Left lung (tissue), 10 donors: Measurements from ENCODE around the gene NOX5. TPM values are rescaled to one million over a fixed set of nuclear protein-coding genes. Genes with fewer than 3 reads are reported as not detected.
A peak's percentile ranks its signal among the peaks of the same experiment; 100 is the strongest.

Experiments used
- ATAC-seq: fragments of 200-7000 bp; cut with Tn5 transposase; one replicate; pipeline ENCODE4 v1.9.1; 2020; ENCODE audit warnings: moderate library complexity
- DNase-seq, 4 donors: peaks; one replicate each; pipeline ENCODE4 v3.0.0-alpha.2; 2013 to 2020
- H3K27ac ChIP-seq, 2 donors: fragments of 200-600 bp; sonication (generic) in 1 of 2; one replicate each; pipeline versions ENCODE4 v1.5.0 to v1.8.0; 2020 to 2021
- H3K27me3 ChIP-seq, 2 donors: fragments of 200-600 bp; sonication (generic) in 1 of 2; one replicate each; pipeline versions ENCODE4 v1.5.0 to v1.8.0; 2020 to 2021
- H3K36me3 ChIP-seq, 2 donors: fragments of 200-600 bp; sonication (generic) in 1 of 2; one replicate each; pipeline versions ENCODE4 v1.5.0 to v1.8.0; 2020 to 2021
- H3K4me1 ChIP-seq, 2 donors: fragments of 200-600 bp; one replicate each; pipeline ENCODE4 v1.8.0; 2021
- H3K4me3 ChIP-seq, 2 donors: fragments of 200-600 bp; sonication (generic) in 1 of 2; one replicate each; pipeline versions ENCODE4 v1.5.0 to v1.8.0; 2020 to 2021; ENCODE audit warnings: mild to moderate bottlenecking in 1 of 2
- H3K9me3 ChIP-seq, 2 donors: fragments of 200-600 bp; sonication (generic) in 1 of 2; one replicate each; pipeline versions ENCODE4 v1.5.0 to v1.8.0; 2020 to 2021
- CTCF ChIP-seq, 2 donors: fragments of 200-600 bp; sonication (generic) in 1 of 2; IDR thresholded peaks; one replicate each; pipeline versions ENCODE4 v1.5.0 to v1.8.0; 2021; ENCODE audit warnings: antibody characterized with exemption in 2 of 2
- intact Hi-C, 2 donors: fragments of 100-400 bp; cut with DNase I; formaldehyde crosslinking; loops; one replicate each; pipeline versions ENCODE4 v1.11.2 to v1.14.2; 2022
- polyA plus RNA-seq, 6 donors: library from polyadenylated mRNA; unstranded; fragments of 120-200 nt; gene quantifications; one replicate each; pipeline ENCODE4 v1.2.1, GENCODE V29; 2013; ENCODE audit not compliant: insufficient read length in 6 of 6
- total RNA-seq, 2 donors: library from RNA; stranded (reverse); fragmentation: NEBNext Ultra II Directional; extraction: Animal tissue kit (Norgen Biotek cat#: 25700); gene quantifications; one replicate each; pipeline ENCODE4 v1.2.1, GENCODE V29; 2021
- donor health status: DM: no; HTN: yes; CAD: no.
- donor health status: DM: no; HTN: no; CAD: no.

The NOX5 gene
- total and polyA plus RNA-seq, 8 donors: 0.16 to 0.83 (median 0.41) TPM

GRCh38 chr15:68987676-68988075 is 26.8 kb upstream of the NOX5 start:
- Histone ChIP-seq H3K4me3 (no peak overlapping the region), H3K36me3 (no peaks in the 10 kb centered on the region), H3K4me1 (no peaks in the 10 kb centered on the region), H3K27me3 (no peaks in the 10 kb centered on the region), H3K9me3 (no peaks in the 10 kb centered on the region), H3K27ac (no peak overlapping the region)
- ATAC-seq: no peak
- intact Hi-C loops: no loop called here
- TF ChIP-seq CTCF (IDR thresholded peaks at IDR 0.05): no peak
- DNase-seq: no peak

GRCh38 chr15:68989541-68990230 is 24.8 kb upstream of the NOX5 start:
- Histone ChIP-seq H3K27me3 (no peaks in the 10 kb centered on the region), H3K9me3 (no peaks in the 10 kb centered on the region), H3K36me3 (no peaks in the 10 kb centered on the region), H3K27ac (no peak overlapping the region), H3K4me3 (no peak overlapping the region), H3K4me1 (no peaks in the 10 kb centered on the region)
- ATAC-seq (no peak), DNase-seq (no peak)
- intact Hi-C loops: no loop called here
- no peak for TF ChIP-seq CTCF (IDR thresholded peaks at IDR 0.05)

GRCh38 chr15:68990231-68990991 is 24.1 kb upstream of the NOX5 start:
- DNase-seq (no peak), ATAC-seq (no peak)
- Histone ChIP-seq H3K4me1 (no peaks in the 10 kb centered on the region), H3K27ac (no peak overlapping the region), H3K27me3 (no peaks in the 10 kb centered on the region), H3K9me3 (no peaks in the 10 kb centered on the region), H3K36me3 (no peaks in the 10 kb centered on the region), H3K4me3 (no peak overlapping the region)
- no peak for TF ChIP-seq CTCF (IDR thresholded peaks at IDR 0.05)
- intact Hi-C loops: no loop called here

- Histone ChIP-seq H3K4me1 (no peaks in the 10 kb centered on the region), H3K4me3 (no peak overlapping the region), H3K27ac (no peak overlapping the region), H3K27me3 (no peaks in the 10 kb centered on the region), H3K9me3 (no peaks in the 10 kb centered on the region), H3K36me3 (no peaks in the 10 kb centered on the region)
- DNase-seq (no peak), ATAC-seq (no peak)
- intact Hi-C loops: no loop called here
- no peak for TF ChIP-seq CTCF (IDR thresholded peaks at IDR 0.05)
These were observed 23.4 kb upstream of the NOX5 start for GRCh38 chr15:68990992-68991500.

- peak in 2 of 4 donors; percentile 17 to 52 for DNase-seq
- ATAC-seq: no peak
- H3K4me1 ChIP-seq: no peaks in the 10 kb centered on the region
- no peak overlapping the region for H3K27ac ChIP-seq
- TF ChIP-seq CTCF (IDR thresholded peaks at IDR 0.05): no peak
- no peaks in the 10 kb centered on the region for H3K9me3 ChIP-seq
- no peaks in the 10 kb centered on the region for H3K27me3 ChIP-seq
- H3K36me3 ChIP-seq: no peaks in the 10 kb centered on the region
- no peak overlapping the region for H3K4me3 ChIP-seq
- intact Hi-C loops: no loop called here
These were observed 22.8 kb upstream of the NOX5 start for GRCh38 chr15:68991723-68992122.
